ENCODE results near the gene MYH1.

GRCh38 chr17:10527419-10527818 lies 9.1 kb upstream of the MYH1 start:
- TF ChIP-seq POLR2A (IDR thresholded peaks at IDR 0.05) (no peak), CTCF (IDR thresholded peaks at IDR 0.05 in 4 of 5, conservative IDR thresholded peaks at IDR 0.05 in 1 of 5) (no peak)
